Activated effector memory CD4-positive, alpha-beta T cell treated with Interleukin-2 at 50 U/mL for 16 hours (primary cell): ENCODE measurements around the gene APOA4.
A peak's percentile ranks its signal among the peaks of the same experiment; 100 is the strongest.

Experiments used
- DNase-seq: peaks from one replicate; pipeline ENCODE4 v3.0.0-alpha.2; 2020

The APOA4 gene

DNA sequence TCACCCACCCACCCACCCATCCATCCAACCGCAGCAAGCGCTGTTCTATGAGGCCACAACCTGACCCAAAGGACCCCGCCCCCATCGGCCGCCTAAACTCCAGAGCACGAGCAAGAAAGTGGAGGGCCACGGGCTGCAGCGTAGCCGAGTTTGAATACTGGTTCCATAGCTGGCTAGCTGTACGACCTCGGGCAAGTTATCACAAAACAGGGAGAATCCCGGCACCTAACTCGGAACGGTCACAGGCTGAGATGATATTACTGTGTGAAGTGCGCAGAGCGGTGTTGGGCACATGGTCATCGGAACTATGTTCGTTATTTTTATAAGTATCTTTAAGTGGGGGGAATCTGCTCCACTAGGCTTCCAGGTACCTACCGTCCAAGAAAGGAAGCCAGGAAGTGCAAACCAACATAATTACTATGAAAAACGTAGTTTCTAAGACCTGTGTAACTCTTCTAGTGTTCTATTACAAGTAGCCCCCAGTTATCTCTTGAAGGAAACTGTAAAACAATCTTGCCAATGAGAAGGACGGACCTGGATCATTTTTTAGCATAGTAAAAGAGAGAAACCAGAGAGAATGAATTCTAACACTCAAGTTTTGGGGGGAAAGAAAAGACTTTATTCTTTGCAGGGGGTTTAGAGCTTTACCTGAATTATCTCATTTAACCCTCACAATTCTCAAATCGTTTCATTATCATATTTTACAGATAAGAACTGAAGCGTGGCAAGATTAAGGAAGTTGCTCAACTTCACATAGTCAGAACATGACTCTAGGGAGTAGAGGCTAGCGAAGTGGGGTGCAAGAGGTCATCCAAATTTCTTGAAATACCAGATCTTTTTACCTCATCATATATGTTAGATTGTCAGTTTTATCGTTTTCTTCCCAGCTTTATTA is 49.7 kb downstream of the APOA4 start:
- no peak for DNase-seq

- DNase-seq: peak; percentile 94
Observed at GRCh38 chr11:116772443-116773202, 50.5 kb downstream of the APOA4 start, which contains the start of gene BUD13. BUD13 (minus strand) TSS chr11:116772987; CDS start chr11:116772964, 23 bp downstream.

- no peak for DNase-seq
Observed at GRCh38 chr11:116771935-116772334, 51.2 kb downstream of the APOA4 start.
